Anterior cingulate cortex (tissue), 58 donors: ENCODE measurements around the gene OSBP2.
A peak's percentile ranks its signal among the peaks of the same experiment; 100 is the strongest.
"Not testable (repeated sequence)": the region's sequence is repeated elsewhere in the genome, so short reads cannot be mapped to it uniquely, and the experiment has no call there.

ENCODE experiments used
- DNase-seq, 58 donors: peaks; one replicate each; lab custom pipeline; 2025; lab: John Stamatoyannopoulos, UW

Gene OSBP2

GRCh38 chr22:30712094-30712493 lies 17.4 kb downstream of the OSBP2 start:
- no peak for DNase-seq

DNA sequence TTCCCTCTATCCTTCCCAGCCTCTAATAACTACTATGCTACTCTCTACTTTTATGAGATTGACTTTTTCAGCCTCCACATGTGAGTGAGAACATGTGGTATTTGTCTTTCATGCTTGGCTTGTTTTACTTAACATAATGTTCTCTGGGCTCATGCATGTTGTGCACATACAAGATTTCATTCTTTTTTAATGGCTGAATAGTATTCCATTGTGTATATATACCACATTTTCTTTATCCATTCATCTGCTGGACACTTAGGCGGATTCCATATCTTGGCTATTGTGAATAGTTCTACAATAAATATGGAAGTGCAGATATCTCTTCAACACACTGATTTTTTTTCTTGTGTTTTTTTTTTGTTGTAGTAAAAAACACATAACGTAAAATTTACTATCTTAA lies 19.4 kb downstream of the OSBP2 start:
- DNase-seq: no peak

- peak in 1 of 58 donors; percentile 14 for DNase-seq
Observed at GRCh38 chr22:30717331-30717921, 22.8 kb downstream of the OSBP2 start.

DNA sequence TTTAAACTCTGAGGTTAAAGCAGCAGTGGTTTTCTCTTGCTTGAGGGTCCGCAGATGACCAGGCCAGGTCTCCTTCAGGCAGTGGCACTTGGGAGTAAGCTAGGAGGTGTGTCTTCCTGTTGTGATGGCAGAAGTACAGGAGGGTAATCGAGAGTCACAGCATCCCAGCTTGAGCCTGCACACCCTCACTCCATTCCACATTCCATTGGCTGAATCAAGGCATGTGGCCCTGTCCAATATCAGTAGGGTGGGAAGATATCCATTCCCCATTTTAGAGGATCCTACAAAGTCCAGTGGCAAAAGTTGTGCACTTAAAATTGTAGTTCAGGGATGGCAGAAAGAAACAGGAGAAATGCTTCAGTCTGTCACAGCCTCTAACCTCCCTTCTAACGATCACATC lies 23.3 kb downstream of the OSBP2 start:
- DNase-seq: no peak

- no peak for DNase-seq
Observed at GRCh38 chr22:30718491-30718890, 23.8 kb downstream of the OSBP2 start.

DNA sequence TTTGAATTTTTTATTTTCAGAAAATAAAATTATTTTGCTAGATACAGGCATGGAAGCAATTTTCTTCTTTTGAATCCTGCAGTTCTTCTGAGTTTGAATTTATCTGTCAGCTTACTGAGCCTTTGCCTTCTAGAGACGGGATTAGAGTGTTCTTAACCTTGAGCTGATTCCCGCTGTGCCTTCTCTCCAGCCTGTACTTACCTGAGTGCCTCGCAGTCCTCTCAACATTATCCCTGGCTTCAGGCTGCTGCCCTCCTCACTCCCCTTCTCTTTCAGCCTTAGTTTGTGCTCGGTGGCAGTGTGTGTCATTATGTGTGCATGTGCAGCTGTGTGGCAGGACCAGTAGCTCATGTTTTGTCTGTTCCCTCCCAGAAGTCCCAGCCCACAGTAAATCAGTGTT lies 24.3 kb downstream of the OSBP2 start:
- no peak for DNase-seq

GRCh38 chr22:30720263-30720837 lies 25.7 kb downstream of the OSBP2 start:
- no peak for DNase-seq

GRCh38 chr22:30721741-30722140 lies 27.1 kb downstream of the OSBP2 start:
- no peak for DNase-seq

DNA sequence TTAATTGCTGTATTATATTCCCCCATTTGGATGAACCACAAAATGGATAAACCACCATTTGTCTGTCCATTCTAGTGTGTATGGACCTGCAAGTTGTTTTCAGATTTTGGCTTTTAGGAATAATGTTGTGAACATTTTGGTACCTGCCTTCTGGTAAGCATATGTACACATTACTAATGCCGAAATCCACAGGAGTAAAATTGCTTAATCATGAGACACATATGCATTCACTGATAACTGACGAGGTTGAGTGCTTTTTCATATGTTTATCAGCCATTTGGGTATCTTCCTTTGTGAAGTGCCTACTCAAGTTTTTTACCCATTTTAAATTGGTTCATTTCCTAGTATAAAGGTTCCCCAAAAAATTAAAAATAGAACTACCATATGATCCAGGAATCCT lies 34.2 kb downstream of the OSBP2 start:
- DNase-seq: no peak

DNA sequence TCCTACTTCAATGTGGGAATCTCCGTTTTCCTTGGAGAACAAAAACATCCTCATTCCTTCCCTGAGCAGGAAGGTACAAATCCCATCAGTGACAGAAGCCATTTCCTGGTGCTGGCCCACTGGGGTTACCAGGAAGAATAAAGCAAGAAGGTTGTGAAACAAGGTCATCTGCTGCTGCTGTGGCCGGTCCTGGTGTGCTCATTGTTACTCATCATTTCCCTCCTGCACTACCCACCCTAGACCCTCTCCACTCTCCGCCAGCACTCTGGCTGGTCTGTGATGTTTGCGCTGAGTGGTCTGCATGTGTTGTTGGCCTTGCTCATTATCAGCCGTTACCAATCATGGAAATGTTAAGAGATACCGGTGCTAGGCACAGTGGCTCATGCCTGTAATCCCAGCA lies 37.0 kb downstream of the OSBP2 start:
- no peak for DNase-seq

GRCh38 chr22:30732426-30732825 lies 37.8 kb downstream of the OSBP2 start:
- no peak for DNase-seq

DNA sequence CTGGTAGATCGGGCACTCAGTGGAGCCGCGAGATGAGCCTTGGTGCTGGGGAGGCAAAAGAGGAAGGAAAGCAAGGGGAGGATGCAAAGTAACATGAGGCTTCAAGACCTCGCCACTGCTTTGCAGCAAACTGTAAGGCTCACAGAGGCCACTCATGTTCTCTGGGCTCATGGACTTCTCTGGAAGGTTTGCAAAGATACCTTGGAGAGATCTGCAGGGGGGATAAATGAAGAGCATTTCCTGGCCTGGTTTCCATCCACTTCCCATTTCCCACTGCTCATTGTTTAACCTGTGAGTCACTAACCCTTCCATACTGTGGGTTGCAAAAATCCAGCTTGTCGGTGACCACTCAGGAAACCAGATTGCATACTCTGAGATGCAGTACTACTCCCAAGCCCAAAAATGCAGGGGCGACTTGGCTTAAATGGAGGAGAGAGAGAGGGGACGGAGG lies 38.5 kb downstream of the OSBP2 start:
- no peak for DNase-seq

DNA sequence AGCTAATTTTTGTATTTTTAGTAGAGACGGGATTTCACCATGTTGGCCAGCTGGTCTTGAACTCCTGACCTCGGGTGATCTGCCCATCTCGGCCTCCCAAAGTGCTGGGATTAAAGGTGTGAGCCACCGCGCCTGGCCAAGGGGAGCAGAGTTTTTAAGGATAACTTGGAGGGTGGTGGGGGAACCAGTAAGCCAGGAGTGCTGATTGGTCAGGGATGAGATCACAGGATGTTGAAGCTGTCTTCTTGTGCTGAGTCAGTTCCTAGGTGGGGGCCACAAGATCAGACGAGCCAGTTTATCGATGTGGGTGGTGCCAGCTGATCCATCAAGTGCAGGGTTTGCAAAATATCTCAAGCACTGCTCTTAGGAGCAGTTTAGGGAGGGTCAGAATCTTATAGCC lies 45.3 kb downstream of the OSBP2 start:
- not testable (repeated sequence) for DNase-seq

GRCh38 chr22:30740511-30740910 lies 45.8 kb downstream of the OSBP2 start:
- not testable (repeated sequence) for DNase-seq

DNA sequence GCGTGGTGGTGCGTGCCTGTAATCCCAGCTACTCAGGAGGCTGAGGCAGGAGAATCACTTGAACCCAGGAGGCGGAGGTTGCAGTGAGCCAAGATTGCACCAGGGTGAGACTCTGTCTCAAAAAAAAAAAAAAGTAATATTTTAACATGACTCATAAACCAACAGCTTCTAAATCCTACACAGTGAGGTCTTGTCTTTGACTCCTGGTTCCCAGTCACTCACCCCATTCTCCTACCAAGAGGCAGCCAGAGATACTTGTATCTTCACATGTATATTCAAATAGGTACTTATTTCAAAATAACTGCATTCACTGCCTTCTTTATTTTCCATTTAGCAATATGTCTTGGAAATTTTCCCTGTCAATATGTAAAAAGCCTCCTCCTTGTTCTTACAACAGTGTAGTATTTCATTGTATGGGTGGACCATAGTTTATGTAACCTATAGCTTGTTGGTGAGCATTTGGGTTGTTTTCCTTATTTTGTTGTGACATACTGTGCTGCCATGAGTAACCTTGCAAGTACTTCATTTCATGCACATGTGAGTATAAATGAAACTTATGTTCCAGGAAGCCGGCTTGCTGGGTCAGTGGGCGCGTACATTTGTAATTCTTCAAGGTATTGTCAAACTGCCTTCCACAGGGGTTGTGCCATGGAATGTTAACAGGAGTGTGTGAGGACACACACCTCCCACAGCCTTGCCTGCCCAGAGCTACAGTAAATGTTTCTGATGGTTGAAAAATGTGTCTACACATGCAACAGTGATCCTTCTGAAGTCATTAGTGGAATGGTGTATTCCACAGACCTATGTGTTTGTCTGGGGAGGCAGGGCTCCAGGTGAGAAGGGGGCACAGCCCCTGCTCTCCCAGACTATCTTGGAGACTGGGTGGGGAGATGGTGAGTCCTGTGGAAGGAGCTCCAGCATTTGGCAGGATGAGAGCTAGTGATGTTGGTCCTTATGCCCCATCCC lies 47.9 kb downstream of the OSBP2 start:
- DNase-seq: no peak

DNA sequence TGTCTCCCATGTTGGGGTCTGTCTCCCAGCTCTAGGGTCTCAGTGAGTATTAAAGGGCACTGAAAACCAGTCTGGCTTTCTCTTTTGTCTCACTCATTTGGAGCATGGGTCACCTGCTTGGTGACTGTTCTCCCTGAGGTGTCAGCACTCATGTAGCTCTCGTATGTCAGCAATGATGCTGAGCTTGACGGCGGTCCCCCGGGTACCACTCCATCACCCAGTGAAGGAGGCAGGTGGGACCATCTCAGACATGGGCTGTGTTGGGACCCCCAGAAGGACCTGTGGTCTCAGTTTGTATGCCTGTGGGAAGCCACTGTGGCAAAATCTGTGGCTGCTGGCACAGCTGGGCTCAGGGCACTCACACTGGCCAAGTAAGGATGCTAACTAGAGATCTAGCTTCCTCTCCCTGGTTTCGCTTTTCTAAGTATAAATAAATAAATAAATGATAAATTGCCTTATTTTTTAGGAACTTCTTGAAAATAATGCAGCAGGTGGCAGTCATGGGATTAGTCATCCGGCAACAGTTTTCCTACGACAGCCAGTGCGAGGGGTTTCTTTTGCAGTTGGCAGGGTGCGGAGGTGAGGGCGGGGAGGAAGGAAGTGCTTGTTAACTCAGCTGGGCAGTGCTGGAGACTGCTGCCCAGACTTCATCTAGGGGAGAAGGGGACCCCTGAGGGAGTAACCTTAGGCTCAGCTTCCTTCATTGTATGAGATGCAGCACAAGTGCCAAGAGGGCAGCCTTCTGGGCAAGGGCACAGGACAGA lies 48.8 kb downstream of the OSBP2 start:
- DNase-seq: no peak

GRCh38 chr22:30744224-30744623 lies 49.5 kb downstream of the OSBP2 start:
- DNase-seq: no peak

DNA sequence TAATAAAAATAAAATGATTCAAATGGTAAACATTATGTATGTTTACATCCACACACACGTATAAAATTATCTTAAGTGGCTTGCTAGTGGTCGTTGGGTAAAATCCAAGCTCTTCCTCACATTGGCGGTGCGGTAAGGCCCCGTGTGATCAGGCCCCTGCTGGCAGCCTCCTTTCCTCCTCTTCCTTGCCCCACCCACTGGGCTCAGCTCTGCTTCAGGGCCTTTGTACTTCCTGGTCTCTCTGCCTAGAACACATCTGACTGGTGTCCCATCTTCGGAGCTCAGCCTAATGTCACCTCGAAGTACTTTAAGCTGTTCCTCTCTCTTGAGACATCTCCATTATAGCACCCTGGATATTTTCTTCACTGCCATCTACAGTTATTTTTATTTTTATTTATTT lies 52.8 kb downstream of the OSBP2 start:
- no peak for DNase-seq

GRCh38 chr22:30749272-30749671 lies 54.6 kb downstream of the OSBP2 start:
- no peak for DNase-seq

- no peak for DNase-seq
Observed at GRCh38 chr22:30749849-30750248, 55.2 kb downstream of the OSBP2 start.

DNA sequence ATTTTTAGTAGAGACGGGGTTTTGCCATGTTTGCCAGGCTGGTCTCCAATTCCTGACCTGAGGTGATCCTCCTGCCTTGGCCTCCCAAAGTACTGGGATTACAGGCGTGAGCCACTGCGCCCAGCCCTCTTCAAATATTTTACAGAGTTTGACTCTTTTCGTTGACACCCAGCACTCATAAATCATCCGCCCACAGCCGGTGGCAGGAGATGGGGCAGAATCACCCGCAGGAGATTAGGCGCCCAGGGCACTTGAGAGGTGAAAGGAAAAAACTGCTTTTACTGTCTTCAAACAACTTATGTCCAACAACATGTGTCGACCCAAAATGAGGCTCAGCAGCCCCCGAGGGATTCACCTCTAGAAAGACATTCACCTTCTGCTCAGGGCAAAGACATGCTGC lies 56.9 kb downstream of the OSBP2 start:
- DNase-seq: no peak
